ENCODE measurements around the gene CCDC171.

DNA sequence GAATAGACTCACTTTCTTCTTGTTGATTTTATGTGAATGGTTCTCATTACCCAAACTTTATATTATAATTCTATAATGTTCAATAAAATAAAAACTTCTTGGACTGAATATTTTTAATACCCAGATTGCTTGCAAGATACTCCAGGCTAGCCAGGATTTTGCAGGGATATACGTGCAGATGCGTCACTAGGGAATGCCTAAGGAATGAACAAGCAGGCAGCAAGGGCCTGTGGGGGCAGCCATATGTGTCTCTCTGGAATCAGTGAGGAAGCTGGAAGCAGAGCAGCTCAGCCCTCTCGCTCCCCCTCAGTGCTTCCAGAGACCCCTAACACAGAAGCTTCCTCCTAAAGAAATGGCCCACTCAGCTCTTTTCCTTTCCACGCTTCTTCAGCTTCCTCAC is 457.4 kb downstream of the CCDC171 start:
- TF ChIP-seq, protein P1, sequence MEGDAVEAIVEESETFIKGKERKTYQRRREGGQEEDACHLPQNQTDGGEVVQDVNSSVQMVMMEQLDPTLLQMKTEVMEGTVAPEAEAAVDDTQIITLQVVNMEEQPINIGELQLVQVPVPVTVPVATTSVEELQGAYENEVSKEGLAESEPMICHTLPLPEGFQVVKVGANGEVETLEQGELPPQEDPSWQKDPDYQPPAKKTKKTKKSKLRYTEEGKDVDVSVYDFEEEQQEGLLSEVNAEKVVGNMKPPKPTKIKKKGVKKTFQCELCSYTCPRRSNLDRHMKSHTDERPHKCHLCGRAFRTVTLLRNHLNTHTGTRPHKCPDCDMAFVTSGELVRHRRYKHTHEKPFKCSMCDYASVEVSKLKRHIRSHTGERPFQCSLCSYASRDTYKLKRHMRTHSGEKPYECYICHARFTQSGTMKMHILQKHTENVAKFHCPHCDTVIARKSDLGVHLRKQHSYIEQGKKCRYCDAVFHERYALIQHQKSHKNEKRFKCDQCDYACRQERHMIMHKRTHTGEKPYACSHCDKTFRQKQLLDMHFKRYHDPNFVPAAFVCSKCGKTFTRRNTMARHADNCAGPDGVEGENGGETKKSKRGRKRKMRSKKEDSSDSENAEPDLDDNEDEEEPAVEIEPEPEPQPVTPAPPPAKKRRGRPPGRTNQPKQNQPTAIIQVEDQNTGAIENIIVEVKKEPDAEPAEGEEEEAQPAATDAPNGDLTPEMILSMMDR (IDR thresholded peaks at IDR 0.05; ENCODE audit: poor library complexity, severe bottlenecking) = no peak
- TF ChIP-seq REST (IDR thresholded peaks at IDR 0.05; ENCODE audit: borderline replicate concordance) (no peak), EZH2 (IDR thresholded peaks at IDR 0.05; ENCODE audit: borderline replicate concordance, insufficient read depth, low read length, poor library complexity, severe bottlenecking) (no peak), POLR2AphosphoS5 (IDR thresholded peaks at IDR 0.05) (no peak)
